HEK293T (cell line): ENCODE results near the gene C12orf76.

Source experiments
- CTCF ChIA-PET: fragments of 350-600 bp; formaldehyde crosslinking; extraction: SDS; loops from one replicate; lab custom pipeline; 2021; ENCODE audit warnings: antibody characterized with exemption, inconsistent platforms; lab: Yijun Ruan, JAX
- POLR2A ChIA-PET: fragments of 350-600 bp; formaldehyde crosslinking; extraction: SDS; loops from one replicate; lab custom pipeline; 2020; ENCODE audit warnings: antibody characterized with exemption, inconsistent platforms; lab: Yijun Ruan, JAX
- DNase-seq: peaks from one replicate; pipeline ENCODE4 v3.0.0; 2012; ENCODE audit warnings: mixed read lengths; ENCODE audit errors: extremely low spot score
- ARNT ChIP-seq: fragments of 450-650 bp; IDR thresholded peaks from 2 replicates; pipeline ENCODE4 v1.6.1; 2017; ENCODE audit warnings: mild to moderate bottlenecking
- BHLHE40 ChIP-seq: fragments of 450-650 bp; IDR thresholded peaks from 2 replicates; pipeline ENCODE4 v1.6.1; 2016; ENCODE audit warnings: mild to moderate bottlenecking, moderate library complexity, borderline replicate concordance
- CTBP1 ChIP-seq: fragments of 450-650 bp; IDR thresholded peaks from 2 replicates; pipeline ENCODE4 v1.6.1; 2016; ENCODE audit warnings: borderline replicate concordance
- ELF4 ChIP-seq: fragments of 450-650 bp; IDR thresholded peaks from 2 replicates; pipeline ENCODE4 v1.6.1; 2017; ENCODE audit warnings: antibody characterized with exemption
- FOXA1 ChIP-seq: fragments of 450-650 bp; IDR thresholded peaks from 2 replicates; pipeline ENCODE4 v1.6.1; 2016; ENCODE audit warnings: mild to moderate bottlenecking
- FOXK2 ChIP-seq: fragments of 450-650 bp; IDR thresholded peaks from 2 replicates; pipeline ENCODE4 v1.6.1; 2016; ENCODE audit warnings: mild to moderate bottlenecking
- FOXM1 ChIP-seq: fragments of 450-650 bp; IDR thresholded peaks from 2 replicates; pipeline ENCODE4 v1.6.1; 2017; ENCODE audit warnings: mild to moderate bottlenecking, borderline replicate concordance
- HDGF ChIP-seq: fragments of 450-650 bp; IDR thresholded peaks from 2 replicates; pipeline ENCODE4 v1.6.1; 2017; ENCODE audit warnings: antibody characterized with exemption, borderline replicate concordance
- L3MBTL2 ChIP-seq: fragments of 450-650 bp; conservative IDR thresholded peaks from 2 replicates; pipeline ENCODE4 v1.6.1; 2016; ENCODE audit warnings: mild to moderate bottlenecking
- LEF1 ChIP-seq: fragments of 450-650 bp; IDR thresholded peaks from 2 replicates; pipeline ENCODE4 v1.6.1; 2017; ENCODE audit warnings: mild to moderate bottlenecking, borderline replicate concordance
- NFRKB ChIP-seq: fragments of 450-650 bp; IDR thresholded peaks from 2 replicates; pipeline ENCODE4 v1.6.1; 2016; ENCODE audit warnings: mild to moderate bottlenecking, moderate library complexity
- PKNOX1 ChIP-seq: fragments of 450-650 bp; IDR thresholded peaks from 2 replicates; pipeline ENCODE4 v1.6.1; 2016
- SP1 ChIP-seq: fragments of 450-650 bp; IDR thresholded peaks from 2 replicates; pipeline ENCODE4 v1.6.1; 2017
- SUZ12 ChIP-seq: fragments of 450-650 bp; IDR thresholded peaks from 2 replicates; pipeline ENCODE4 v1.6.1; 2016; ENCODE audit warnings: mild to moderate bottlenecking
- TARDBP ChIP-seq: fragments of 450-650 bp; IDR thresholded peaks from 2 replicates; pipeline ENCODE4 v1.6.1; 2016
- ZNF384 ChIP-seq: fragments of 450-650 bp; IDR thresholded peaks from 2 replicates; pipeline ENCODE4 v1.6.1; 2016

The C12orf76 gene

GRCh38 chr12:110033888-110034287 lies 14.4 kb downstream of the C12orf76 start:
- CTCF ChIA-PET = no interaction called here
- POLR2A ChIA-PET = no interaction called here
- no peak for TF ChIP-seq FOXA1
- TF ChIP-seq HDGF = no peak
- TF ChIP-seq SP1 = no peak
- no peak for TF ChIP-seq L3MBTL2
- no peak for DNase-seq

- DNase-seq = no peak
- CTCF ChIA-PET = no interaction called here
- TF ChIP-seq ARNT = no peak
- no peak for TF ChIP-seq HDGF
- TF ChIP-seq FOXA1 = no peak
- TF ChIP-seq NFRKB = no peak
- no peak for TF ChIP-seq SUZ12
- TF ChIP-seq TARDBP = no peak
- no peak for TF ChIP-seq LEF1
- no peak for TF ChIP-seq PKNOX1
- TF ChIP-seq CTBP1 = no peak
- no peak for TF ChIP-seq BHLHE40
- no peak for TF ChIP-seq SP1
- TF ChIP-seq FOXM1 = no peak
- TF ChIP-seq L3MBTL2 = no peak
- TF ChIP-seq FOXK2 = no peak
- no peak for TF ChIP-seq ELF4
- TF ChIP-seq ZNF384 = no peak
- POLR2A ChIA-PET = no interaction called here
These were observed 19.0 kb downstream of the C12orf76 start for GRCh38 chr12:110029290-110029815.

GRCh38 chr12:110028323-110028722 lies 20.0 kb downstream of the C12orf76 start:
- ChIA-PET POLR2A (interaction anchor here (1.0 kb wide), 1 partner anchor 30 kb away, joined by 3 read pairs; no protein-coding TSS in a partner anchor), CTCF (interaction anchor here (0.7 kb wide), 1 partner anchor 183 kb away, joined by 3 read pairs; no protein-coding TSS in a partner anchor)
- DNase-seq = no peak
- TF ChIP-seq PKNOX1 (no peak), FOXK2 (no peak), SP1 (no peak), CTBP1 (no peak)

- no peak for TF ChIP-seq ARNT
- no peak for TF ChIP-seq BHLHE40
- TF ChIP-seq FOXK2 = no peak
- TF ChIP-seq ZNF384 = no peak
- TF ChIP-seq FOXM1 = no peak
- no peak for TF ChIP-seq ELF4
- POLR2A ChIA-PET = no interaction called here
- DNase-seq = no peak
- CTCF ChIA-PET = interaction anchor here (0.8 kb wide), 2 partner anchors 14 to 16 kb away, joined by 4 to 6 read pairs; no protein-coding TSS in a partner anchor
These were observed 24.3 kb downstream of the C12orf76 start for GRCh38 chr12:110024051-110024450.

GRCh38 chr12:110023059-110023980 lies 25.0 kb downstream of the C12orf76 start:
- CTCF ChIA-PET = interaction anchor here (0.8 to 1.0 kb wide), 2 partner anchors 9 to 14 kb away, joined by 3 to 6 read pairs; no protein-coding TSS in a partner anchor
- POLR2A ChIA-PET = interaction anchor here (1.3 kb wide), 1 partner anchor 25 kb away, joined by 6 read pairs; the partner anchor contains the start of gene C12orf76
- DNase-seq = no peak
- TF ChIP-seq HDGF (no peak), PKNOX1 (no peak), TARDBP (no peak), ARNT (no peak), CTBP1 (no peak), FOXM1 (no peak), ZNF384 (no peak), L3MBTL2 (no peak), FOXA1 (no peak), FOXK2 (no peak), BHLHE40 (no peak), ELF4 (no peak), NFRKB (no peak), SP1 (no peak), LEF1 (no peak), SUZ12 (no peak)

GRCh38 chr12:110020956-110021355 lies 27.4 kb downstream of the C12orf76 start:
- ChIA-PET CTCF (no interaction called here), POLR2A (no interaction called here)
- TF ChIP-seq PKNOX1 (no peak), SUZ12 (no peak), CTBP1 (no peak), FOXA1 (no peak), LEF1 (no peak), SP1 (no peak), NFRKB (no peak), HDGF (no peak), ELF4 (no peak), ZNF384 (no peak), L3MBTL2 (no peak), FOXK2 (no peak), ARNT (no peak), FOXM1 (no peak), BHLHE40 (no peak), TARDBP (no peak)
- no peak for DNase-seq
